Lung microvascular endothelial cell (primary cell): ENCODE measurements around the gene TLX3. TPM values are rescaled to one million over a fixed set of nuclear protein-coding genes. Genes with fewer than 3 reads are reported as not detected.
"Not testable (repeated sequence)": the region's sequence is repeated elsewhere in the genome, so short reads cannot be mapped to it uniquely, and the experiment has no call there.

Experiments
- DNase-seq, 2 donors: peaks; one replicate each; pipeline versions ENCODE4 v3.0.0 to v3.0.0-alpha.2; 2010; ENCODE audit warnings: low read depth in 2 of 2
- total RNA-seq: library from RNA; depleted of rRNA; stranded (reverse); fragments of >200 nt; gene quantifications from 2 replicates; pipeline ENCODE4 v1.2.1, GENCODE V29; 2014

The TLX3 gene
- total RNA-seq, 1 donor from 2014 or later = not detected

GRCh38 chr5:171323007-171323406 is 14.0 kb downstream of the TLX3 start:
- DNase-seq = no peak

DNA sequence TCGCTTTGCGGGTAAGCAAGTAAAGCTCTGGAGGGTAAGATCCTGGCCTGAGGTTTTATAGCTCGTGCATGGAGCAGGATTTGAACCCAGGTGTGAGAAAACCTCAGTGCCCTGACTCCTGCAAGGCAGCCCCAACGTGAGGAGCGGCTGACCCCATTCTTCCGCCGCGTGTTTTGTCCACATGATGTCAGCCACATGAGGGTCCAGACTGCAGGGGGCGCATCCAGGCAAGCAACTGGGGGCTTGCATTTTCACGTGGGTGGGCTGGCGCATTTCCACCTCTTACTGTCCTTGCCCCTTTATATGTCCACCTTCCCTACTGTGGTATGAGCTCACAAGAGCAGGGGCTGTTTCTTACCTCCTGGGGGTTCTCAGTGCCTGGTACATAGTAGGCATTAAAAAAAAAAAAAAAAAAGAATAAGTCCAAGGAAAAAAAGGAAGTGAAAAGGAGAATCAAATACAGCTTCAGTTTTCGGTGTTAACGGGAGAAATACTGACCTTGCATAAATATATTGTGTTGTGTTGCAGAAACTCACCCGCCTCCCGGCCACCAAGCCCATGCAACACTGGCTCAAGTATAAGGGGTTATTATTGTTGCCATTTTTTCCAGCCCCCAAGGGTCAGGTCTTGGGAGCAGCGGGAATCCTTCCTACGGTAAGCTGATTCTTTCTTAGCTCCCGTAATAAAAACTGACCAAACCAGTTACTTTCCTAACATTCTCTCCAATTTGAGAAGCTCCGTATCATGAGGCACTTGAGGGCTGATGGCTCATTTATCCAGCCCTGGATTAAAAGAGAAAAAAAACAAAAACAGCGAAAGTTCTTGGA is 15.0 kb downstream of the TLX3 start:
- DNase-seq = no peak

DNA sequence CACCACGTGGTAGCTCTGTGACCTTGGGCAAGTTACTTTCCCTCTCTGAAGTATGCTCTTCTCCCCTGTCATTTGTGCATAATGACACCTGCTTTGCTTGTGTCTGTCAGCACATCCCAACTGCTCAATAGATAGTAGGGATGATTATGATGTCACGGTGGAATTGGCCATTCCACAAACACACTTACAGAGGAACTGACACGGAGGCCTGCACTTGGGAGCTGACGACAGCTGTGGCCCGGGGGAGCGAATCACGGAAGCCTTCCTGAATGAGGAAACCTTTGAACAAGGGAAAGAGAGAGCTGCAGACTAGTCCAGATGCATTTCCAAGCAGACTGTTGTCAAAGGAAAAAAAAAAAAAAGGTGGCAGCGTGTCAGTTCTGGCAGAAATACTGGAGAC is 21.0 kb downstream of the TLX3 start:
- DNase-seq = no peak

DNA sequence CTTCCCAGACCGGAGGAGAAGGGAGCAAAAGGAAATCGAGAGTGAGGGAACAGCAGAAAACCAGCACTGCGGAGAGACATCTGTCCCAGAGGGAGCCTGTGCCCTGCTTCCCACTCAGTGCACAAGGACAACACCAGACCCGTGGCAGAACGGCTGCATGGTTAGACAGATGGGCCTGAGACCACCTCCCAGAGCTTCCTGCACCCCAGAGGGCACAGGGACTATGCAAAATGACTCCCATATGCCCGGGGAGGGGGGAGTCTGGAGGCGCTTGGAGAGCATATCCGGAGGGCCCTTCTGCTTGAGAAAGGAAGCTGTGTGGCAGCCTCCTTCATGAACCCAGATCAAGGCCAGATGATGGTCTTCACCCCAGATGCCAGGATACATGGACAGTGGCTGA is 26.6 kb downstream of the TLX3 start:
- no peak for DNase-seq

DNA sequence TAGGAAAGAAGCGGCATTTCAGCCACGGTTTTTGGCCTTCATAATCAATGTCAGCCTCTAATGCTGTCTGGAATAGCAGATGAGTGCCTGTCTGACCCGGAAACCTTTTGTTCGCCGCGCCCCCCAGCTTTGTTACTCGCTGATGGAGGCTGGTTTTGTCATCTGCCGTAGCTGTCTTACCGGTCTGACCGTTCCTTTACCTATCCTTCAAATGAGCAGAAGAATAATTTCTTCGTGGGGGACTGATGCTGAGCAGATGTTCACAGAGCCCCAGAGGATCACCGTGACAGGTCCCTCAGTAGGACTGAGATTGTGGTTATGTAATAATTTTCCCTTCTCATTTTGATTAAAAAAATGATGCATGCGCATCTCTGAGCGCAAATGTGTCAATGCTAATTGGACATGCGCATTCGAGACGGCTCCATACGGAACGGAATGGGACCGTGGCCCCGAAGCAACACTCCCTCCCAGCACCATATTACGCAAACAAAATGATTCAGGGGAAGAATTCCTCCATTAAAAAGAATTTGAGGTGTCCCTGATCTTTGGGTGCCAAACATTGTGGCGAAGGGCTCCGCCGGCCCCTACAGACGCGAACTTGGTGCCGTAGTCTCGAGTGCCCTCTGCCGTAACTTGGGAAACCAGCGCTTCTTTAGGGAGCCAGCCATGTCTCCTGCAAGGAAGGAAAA is 27.6 kb downstream of the TLX3 start:
- peak; percentile 54 to 67 for DNase-seq

DNA sequence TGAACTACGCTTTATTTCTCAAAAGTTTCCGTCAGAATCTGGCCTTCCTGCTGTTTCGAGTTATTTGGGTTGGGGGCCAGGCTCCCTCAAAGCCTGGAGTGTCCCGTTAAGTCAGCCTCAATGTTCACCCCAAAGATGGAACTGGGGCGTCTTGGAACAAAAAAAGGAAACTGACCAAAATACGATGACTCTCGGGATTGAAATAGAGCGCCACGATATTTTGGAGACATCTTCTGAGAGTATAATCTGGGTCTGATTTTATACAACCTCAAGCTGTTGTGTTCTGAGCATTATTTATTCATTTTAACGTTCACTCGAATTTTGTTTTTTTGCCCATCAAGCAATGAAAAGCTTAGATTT is 28.1 kb downstream of the TLX3 start:
- DNase-seq = no peak

DNA sequence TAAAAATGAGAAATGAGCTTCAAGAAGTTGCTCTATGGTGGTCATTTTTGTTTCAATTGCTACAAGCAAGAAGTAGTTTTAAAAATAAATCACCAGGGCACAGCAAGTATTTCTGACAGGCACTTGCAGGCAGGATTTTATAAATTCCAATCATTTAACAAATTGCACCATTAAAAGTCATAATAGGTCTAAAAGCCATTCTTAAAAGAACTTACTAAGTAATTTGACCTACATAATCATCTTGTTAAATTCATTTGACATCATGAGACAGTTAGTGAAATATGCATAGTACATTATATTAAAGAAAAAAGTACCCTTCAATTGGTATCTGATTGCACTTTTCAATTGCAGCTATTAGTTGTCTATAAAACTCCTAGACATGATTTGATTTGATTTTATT is 31.0 kb downstream of the TLX3 start:
- no peak for DNase-seq

DNA sequence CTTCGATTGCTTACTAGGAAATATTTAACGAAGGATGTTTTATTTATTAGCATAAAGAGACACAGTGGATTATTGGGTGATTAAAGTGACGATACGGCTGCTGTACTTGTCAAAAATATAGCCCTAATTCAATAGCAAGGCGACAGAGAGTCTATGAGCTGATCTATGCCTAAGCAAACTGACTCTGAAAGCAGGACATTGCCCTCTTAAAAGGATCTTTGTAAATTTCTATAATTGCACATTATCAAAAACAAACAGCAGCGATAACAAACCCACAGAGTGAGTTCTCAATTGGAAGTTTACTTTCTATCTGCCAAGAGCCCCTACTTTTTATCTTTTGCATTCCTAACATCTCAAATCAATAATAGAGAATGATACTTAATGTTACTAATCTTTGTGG is 31.4 kb downstream of the TLX3 start:
- no peak for DNase-seq

GRCh38 chr5:171342362-171343111 is 33.5 kb downstream of the TLX3 start:
- DNase-seq = peak; percentile 69 to 82

DNA sequence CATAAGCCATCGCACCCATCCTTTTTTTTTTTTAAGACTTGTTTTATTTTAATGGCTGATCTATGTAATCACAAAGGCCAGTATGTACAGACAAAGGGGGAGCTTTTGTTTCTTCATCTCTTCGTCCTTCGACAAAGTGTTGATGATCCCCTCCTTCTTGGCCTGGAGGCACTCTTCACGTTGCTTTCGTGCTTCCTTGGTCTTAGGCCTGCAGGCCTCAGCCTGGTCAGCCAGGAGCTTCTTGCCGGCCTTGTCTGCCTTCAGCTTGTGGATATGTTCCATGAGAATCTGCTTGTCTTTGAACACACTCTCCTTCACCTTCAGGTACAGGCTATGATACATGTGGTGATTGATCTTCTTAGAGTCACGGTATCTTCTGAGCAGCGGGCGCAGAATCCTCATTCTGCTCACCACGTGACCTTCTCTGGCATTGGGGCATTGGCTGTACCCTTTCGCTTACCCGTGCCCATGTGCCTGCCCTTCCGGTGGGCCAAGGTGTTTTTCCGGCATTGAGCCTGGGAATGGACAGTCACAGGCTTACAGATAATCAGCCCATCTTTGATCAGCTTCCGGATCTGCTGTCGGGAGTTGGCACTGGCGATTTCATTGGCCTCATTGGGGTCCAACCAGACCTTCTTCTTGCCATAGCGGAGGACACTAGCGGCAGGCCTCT is 36.0 kb downstream of the TLX3 start:
- DNase-seq = no peak

DNA sequence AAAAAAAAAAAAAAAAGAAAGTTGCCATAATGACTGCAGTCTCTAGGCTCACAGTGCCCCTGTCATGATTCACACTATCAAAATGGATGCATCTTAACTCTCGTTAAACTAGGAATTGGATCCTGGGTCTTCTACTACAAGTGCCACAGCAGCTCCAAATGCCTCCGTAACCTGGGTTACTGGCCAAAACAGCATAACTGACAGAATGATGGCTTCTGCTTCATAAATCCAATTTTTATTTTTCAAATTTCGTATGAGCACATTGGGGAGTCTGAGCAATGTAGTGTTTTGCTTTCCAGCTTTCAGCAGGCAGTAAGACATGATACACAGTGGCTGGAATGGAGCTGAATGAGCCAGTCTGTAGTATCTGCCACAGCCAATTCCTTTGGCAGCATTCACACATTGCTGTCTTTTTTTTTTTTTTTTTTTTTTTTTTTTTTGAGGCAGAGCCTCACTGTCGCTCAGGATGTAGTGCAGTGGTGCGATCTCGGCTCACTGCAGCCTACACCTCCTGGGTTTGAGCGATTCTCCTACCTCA is 42.6 kb downstream of the TLX3 start:
- no peak for DNase-seq

DNA sequence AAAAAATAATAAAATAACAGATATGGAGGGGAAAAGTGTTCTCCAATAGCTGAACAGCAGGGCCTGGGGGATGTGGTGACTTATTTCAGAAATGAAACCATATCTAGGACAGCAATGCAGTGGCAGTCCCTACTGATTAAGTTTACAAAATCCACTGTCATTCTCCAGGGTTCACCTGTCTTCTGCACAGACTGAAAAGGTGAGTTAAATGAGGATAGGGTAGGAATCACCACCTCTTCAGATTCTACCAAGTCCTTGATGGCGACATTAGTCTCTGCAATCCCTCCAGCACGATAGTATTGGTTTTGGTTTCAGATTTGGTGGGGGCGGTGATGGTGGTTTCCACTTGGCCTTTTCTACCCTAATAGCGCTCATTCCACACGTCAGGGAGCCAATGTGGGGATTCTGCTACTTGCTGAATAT is 46.3 kb downstream of the TLX3 start:
- no peak for DNase-seq

- DNase-seq = no peak
These were observed 48.8 kb downstream of the TLX3 start for GRCh38 chr5:171357843-171358242.

GRCh38 chr5:171361151-171361550 is 52.1 kb downstream of the TLX3 start:
- DNase-seq = not testable (repeated sequence)

Other genes starting within 250 kb of the TLX3 start
- gene NPM1, start 78.6 kb downstream of the TLX3 start, total RNA-seq = 609 and 839 TPM in 2 replicates
- not detected in 2 replicates for gene FGF18, start 110.4 kb downstream of the TLX3 start, total RNA-seq